ENCODE data around the gene GJD3.

GJD3 gene

DNA sequence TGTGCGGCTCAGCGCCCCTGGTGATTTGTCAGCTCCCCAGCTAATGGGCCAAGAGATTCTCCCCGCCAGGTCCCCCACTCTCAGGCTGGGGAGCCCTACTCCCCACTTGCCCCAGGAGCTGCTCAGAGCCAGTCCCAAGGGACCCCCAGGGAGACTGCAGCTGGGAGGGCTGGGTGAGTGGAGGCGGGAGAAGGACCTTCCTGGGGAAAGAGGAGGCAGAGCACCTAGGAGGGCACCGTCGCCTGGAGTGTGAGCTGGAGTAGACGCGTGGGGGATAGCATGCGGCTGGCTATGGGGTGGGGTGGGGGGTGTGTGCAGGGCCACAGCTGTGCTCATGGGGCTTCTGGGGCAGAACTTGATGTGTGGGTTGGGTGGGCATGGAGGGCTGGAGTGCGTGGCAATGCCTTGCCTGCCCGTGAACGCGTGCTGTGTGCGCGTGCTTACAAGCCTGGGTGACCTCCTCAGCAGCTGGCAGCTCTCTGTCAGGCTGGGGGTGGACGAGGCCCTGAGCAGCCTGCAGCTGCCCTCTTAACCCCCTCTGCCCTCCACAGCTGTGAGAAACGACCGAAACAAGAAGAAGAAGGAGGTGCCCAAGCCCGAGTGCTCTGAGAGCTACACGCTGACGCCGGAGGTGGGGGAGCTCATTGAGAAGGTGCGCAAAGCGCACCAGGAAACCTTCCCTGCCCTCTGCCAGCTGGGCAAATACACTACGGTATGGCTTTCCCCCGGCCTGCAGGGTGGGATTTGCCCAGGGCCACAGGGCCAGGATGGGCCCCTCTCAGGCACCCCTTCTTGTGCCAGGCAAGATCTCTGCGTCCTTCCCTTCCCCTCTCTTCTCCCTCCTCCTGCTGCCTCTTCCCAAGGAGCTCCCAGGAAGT lies 12.9 kb downstream of the GJD3 start:
- peak; percentile 48 to 68 for DNase-seq

DNA sequence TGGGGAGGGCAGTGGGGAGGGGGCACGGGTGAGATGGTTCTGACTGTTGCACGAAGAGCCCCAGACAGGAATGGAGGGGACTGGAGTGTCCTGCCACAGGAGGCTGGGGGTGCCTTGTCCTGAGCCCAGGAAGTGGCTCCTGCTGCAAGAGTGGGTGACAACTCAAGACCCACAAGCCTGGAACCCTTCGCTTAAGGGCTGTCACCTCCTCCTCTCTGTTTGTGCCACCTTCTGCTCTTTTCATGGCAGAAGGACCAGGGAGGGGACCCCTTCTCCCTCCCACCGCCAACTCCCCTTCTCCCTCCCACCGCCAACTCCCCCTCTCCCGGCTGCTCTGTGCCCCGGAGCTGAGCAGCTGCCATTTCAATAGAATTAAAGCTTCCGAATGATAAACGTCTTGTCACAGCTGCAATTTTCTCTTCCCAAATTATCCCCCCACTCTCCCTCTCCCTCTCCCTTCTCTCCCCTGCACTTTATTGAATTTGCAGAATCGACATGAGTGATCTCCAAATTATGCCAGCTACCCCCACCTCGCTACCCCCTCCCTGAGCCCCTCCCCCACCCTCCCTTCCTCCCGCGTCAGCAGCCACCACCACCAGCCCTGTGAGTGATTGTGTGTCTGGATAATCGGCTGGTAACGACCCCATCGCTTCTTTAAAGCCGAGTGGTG lies 13.7 kb downstream of the GJD3 start:
- no peak for DNase-seq

DNA sequence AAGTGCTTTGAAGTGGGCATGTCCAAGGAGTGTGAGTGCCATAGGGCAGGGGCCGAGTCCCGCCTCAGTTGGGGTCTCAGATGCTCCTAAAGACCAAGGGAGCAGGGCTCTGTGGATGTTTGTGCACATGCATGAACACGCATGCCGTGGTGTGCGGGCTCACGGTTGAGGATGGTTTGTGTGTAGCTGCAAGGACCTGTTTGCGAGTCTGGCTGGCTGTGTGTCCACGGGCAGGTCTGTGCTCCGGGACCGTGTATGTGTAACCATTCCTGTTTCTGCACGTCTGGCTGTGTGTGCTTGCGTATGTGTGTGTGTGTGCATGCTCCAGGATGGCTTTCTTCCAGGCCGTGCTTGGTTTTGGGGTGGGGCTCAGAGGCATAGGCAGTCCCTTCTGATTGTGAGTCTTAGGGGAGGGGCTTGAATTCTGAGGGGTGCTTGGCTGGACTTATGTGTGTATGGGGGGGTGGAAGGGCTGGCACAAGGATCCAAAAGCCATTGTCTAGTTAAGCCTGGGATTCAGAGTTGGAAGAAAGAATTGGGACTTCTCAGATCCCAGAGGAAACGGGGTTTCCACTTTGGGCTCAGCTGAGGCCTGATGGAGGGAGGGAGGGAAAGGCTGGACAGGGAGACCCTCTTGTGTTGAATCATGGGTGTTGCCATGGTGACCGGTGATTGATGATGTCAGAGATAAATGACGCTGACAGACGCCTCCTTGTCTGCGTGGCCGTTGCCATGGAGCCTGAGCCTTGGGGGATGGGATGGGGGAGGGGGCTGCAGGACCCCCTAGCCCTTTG lies 14.4 kb downstream of the GJD3 start:
- DNase-seq: no peak

DNA sequence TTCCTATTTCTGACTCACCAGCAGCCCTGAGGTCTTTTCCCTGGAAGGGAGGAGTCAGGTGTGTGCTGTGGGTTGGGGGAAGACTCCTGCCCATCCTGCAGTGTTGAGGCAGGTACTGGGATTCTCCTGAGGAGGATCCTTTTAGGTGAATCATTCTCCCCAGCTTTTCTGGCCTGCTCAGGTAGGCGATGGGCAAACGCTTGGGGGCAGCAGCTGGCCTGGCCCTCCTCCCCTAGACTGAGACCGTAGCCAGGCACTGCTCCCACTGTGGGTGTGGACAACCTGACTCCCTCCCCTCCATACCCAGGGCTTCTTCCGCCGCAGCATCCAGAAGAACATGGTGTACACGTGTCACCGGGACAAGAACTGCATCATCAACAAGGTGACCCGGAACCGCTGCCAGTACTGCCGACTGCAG lies 15.1 kb downstream of the GJD3 start:
- no peak for DNase-seq

DNA sequence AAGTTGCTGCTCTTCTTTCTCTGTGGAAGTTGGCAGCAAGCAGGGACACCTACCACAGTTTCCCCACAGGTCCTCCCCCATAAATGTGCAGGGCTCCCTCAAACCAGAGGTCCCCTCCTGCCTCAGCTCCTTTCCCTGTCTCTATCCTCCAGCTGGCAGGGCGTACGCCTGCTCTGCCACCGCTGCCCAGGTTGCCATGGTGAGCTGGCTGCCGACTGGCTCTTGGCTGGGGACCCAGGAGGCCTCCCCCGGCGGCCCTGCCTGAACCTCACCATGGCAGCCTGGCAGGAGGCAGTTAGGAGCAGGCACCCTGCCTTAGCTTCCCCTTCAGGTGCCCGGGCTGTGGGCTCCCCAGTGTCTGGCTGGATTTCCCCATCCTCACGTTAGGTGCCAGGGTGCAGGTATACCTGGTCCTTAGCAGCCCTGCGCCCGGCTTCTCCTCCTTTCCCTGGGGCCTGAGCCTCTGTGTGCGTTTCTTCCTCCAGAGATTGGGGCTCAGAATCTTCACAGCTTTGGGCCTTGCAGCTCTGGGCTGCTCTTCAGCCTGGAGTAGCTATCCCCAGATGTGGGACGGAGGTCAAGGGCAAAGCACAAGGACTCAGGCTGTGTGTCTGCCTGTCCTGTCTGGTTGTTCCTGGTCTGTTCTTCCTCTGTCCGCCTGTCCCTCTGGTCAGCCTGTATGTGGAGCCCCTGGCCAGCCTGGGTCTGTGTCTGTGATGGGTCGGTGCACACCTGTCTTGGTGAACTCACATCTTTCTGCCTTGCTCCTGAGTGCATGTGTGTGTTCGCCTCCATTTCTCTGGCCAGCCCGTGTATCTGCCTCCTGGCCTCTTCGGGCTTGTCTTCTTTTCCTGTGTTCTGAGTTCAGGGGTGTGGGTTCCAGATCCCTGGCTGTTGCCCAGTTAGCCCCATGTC lies 15.7 kb downstream of the GJD3 start:
- no peak for DNase-seq

DNA sequence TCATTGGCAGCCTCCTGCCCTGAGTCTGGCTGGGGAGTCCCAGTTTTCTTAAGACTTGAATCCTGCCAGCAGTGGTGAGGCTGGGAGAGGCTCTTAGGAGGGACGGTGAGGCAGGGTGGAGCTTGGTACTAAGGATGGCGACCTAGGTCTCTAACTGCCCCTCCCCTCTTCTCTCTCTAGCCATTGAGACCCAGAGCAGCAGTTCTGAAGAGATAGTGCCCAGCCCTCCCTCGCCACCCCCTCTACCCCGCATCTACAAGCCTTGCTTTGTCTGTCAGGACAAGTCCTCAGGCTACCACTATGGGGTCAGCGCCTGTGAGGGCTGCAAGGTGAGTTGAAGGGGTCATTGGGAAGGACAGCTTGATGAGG lies 16.4 kb downstream of the GJD3 start:
- DNase-seq: no peak

DNA sequence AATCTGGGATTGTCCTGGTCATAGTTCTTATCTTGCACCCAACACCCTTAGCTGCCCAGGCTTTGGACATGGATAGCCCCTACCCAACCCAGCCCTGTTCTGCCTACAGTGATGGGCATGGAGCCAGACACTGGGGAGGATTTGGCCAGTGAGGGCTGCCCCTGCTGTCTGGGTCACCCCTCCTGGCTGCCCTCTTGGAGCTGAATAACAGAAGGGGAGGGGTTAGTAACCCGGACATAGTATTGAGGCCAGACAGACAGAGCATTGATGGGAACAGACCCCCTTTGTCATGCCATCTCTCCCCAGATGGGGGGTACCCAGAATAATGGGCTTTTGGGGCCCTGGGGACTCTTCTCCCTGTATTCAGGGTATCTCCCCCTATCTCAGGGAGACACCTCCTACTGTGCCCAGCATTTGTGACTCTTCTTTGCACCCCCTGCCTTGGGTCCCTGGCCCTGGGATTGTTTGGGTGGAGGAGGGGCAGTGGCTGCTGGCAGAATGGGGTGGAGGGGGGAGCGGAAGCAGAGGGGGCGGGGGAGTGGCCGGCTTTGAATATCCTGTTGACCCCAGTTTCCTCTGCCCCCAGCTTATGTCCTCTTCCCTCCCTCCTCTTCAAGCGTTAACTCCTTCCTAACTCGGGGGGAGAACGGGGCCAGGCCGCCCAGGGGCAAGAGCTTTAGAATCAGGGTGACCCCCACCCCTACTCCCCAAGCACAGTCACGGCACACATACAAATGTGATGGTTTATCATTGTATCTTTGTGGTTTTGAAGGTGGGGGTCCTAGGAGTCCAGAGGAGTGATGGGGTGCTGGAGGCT lies 17.0 kb downstream of the GJD3 start:
- no peak for DNase-seq

DNA sequence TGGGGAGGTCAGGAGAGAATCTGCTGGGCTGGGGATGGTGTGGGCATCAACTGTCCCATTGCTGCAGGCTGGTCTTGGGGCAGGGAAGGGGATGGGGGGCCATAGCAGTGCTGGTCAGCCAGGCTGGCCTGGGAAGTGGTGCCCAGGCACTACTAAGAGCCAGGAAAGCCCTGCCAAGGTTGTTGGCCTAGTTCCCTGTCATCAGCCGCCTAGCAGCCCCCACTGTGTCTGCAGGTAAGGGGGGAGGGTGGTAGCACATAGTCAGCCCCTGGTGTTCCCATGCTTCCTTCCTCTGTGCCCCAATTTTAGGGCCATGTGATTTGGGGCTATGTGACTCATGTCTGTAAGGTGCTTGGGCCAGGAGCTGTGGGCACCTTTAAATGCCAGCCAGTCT lies 17.8 kb downstream of the GJD3 start:
- no peak for DNase-seq

DNA sequence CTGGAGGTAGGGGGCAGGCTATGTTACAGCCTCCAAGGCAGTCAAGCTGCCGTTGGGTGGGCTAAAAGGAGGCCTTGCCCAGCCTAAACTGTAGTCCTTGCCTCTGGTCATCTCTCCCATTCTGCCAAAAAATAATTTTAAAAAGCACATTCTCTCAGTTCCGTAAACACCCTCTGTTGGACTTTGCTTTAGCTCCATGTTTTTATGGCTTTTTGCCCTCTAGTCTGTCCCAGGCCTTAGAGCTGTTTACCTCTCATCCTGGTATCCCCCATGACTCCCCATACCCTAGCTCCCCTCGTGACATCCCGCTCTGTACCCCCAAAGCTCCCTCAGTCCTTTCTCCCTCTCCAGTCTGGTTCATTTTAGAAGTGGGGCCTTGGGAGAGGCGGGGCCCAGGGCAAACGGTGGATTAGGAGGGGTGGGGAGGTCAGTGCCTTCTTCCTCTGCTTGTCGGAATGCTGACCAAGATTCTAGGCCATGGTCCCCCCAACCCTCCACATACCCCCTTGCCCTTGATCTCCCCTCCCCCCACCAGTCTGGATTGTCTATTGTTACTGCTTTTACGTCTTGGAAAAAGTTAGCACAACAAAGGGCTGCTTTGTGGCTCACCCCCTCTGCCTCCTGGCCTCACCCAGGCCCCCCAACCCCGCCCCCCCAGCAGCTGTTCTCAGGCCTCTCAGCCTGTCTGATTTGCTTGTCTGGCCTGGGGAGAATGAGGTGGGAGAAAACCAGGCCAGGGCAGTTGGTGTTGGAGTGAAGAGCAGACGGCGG lies 18.4 kb downstream of the GJD3 start:
- no peak for DNase-seq

DNA sequence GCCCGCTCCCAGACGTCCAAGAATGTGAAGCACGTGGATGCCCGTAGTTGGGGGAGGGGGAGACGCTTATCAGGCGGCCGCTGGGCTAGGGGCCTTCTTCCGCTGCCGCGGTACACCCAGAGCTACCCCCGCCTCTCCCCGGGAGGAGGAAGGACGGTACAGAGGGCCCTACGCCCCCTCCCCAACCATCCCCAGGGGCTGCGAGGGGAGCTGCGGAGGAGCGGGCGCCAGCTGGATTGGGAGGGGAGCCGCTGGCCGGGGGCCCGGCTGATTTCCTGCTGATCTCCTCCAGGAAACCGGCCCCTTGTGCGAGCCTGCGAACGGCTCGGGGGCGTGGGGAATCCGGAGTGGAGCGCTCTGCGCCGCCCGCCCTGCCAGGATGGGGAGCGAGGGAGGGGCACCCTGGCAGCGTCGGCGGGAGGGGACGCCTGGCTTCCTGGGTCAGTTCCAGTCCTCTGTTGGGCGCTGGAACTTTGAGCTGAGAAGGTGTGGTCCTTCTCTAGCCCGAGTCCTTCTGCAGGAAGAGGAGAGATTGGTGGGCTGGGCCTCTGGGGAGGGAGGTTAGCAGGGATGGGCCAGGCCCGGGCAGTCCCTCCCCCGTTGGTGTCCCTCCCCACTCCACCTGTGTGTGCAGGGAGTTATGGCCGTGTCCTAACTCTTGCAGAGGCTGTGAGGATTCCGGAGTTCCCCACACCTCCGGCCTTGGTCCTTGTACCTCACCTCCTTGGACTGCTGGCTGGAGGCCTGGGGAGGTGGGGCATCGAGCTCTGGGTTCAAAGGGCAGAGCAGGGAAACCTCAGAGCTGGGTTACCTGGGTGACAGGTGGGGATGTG lies 19.2 kb downstream of the GJD3 start:
- no peak for DNase-seq

DNA sequence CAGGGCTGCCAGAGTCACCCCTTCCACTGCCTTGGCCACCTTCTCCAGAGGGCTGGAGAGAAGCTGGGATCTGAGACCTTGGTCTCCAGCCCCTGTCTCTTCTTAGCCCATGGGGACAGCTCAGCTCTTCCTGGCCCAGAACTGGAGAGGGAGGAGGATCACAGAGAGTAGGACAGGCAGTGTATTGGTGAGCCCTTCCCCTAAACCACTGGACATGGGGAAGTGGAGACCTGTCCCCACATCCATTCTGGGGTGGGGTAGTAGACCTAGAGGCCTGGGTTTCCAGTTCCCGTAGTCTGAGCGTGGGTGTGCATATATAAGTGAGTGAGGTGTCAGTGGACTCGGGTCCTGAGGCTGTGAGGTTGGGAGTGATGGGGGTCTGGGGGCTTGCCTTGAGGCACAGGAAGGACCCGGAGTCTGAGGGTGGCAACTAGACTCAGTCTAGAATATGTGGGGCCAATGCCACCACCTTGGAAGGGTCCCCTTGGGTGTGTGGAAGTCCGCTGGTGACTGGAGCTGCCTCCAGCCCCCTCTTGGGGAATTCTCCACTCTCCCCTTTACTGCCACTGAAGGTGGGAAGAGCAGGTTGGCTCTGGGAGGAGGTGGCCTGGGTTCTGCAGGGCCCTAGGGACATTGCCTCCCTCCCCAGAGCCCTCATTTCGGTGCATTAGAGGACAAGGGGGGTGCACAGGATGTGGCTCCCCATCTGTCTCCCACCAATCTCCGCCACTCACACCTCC lies 19.9 kb downstream of the GJD3 start:
- DNase-seq: no peak

DNA sequence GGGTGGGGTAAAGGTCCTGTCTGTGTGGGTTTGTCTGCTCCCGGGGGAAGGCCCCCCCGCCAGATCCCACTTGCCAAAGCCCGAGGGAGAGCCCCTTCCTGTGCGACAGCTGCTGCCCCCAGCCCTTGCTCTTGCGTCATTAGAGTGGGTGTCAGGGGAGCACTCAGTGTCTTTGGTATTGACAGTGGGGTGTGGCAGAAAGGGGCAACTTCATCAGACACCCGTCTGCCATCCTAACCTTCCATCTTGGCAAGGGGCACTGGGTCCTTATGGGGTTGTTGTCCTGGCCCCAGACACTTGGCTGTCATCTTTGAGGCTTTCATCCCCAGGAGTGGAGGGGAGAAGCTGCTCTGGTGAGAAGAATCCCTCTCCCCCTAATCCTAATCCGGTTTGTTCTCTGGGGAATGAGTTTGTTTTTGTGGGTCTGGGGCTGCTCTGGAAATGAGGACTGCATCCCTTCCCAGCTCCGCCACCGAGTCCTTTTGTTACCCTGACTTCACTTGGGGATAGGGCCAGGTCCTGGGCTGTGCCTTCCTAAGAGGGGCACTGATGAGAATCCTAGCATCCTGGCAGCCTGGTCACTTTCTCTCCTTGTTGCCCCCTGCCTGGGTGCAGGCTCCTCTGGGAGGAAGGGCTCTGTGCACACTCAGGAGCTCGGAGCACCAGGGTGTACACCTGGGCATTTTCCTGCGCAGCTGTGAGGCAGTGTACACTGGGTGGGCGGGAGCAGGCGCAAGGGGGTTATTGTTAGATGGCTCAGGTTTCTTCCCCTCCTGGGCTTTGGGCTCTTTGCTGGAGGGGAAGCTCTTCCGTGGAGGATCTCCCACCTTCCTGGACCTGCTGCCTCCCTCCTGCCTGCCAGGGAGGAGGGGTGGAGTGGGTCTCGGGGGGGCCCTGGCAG lies 21.1 kb downstream of the GJD3 start:
- no peak for DNase-seq

DNA sequence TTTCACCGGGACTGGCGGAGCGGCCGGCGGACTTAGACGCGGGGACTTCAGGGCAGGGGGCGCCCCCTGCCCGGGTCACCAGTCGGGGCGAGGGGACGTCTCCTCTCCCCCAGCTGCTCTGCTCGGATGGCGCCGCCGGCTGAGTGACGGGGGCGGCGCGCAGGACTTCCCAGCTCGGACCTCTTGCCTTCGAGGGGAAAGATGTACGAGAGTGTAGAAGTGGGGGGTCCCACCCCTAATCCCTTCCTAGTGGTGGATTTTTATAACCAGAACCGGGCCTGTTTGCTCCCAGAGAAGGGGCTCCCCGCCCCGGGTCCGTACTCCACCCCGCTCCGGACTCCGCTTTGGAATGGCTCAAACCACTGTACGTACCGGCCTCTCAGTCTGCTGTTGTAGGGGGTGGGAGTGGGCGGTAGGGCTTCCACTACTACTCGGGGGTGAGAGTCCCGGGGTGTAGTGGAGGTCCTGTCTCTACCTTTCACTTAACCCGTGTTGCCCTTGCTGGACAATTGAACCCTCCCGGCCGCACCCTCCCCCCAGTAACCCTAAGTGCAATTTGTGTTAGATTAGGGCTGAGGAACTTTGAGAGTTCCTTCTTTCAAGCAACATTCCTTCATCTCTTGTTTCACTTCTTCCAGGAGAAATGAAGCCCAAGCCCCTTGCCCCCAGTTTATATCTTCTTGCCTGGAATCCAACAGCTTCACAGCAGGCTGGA lies 21.9 kb downstream of the GJD3 start:
- no peak for DNase-seq

DNA sequence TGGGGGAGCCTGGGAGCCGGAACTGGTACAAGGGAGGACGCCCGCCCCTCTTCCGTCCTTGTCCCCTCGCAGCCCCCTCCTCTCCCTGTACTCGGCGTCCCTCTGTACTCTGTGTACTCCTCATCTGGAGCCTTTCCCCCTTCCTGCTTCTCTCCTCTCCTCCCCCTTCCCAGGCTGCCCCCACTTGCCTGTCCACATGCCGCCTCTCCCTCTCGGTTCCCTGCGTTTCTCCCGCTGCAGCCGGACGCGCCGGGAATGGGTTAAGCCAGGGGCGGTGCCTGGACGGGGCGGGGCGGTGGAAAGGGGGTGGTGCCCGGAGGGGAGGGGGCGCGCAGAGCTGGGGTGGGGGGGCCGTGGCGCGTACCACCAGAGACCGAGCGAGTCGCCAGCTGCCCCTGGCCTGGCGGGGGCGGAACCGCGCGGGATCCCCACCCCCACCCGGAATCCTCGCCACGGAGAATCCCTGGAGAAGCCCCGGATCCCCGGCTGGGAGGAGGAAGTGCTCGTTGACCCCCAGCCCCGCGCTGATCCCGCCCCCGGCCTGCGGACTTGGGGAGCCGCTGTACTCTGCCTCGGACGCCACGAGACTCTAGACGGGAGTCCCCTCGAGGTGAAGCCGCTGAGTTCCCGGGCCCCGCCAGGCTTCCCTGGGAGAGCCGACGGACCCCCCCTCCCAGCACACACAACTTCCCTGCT lies 22.6 kb downstream of the GJD3 start:
- DNase-seq: no peak

DNA sequence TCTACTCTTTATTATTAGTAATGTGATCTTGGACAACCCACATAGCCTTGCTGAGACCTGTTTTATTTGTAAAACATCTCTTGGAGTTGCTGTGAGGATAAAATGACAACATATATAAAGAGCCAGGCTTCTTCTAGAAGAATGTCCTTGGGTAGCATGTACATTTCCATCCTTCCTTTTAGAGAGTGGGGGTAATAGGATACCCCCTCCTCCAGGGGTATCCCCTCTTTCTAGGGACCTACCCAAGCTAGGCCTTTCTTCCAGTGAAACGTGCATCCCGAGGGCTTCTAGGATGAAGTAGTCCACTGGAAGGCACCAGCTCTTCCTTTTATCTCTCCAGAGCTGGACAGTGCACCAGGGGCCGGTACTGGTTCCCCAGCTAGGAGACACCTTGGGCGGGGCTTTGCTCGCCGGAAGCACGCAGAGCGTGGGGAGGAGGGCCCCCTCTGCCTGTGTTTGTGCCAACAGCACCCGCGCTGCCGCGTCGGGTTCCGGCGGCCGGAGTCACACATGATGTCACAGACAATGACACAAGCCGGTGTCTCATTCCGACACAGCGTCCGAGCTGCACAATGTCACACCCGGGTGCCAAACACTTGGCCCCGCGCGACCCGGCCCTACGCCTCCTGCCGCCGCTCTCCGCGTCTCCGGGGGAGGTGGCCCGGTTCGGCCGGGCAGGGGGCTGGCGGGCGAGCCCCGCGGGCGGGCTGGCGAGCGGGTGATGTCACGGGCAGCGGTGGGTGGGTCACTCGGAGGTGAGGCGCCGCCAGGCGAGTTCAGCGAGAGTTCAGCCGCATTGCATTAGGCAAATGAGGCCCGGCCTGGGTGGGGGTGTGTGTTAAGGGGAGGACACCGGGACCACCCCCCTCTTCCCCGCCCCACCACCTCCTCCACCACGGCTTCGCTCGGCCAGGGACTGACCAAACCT lies 23.4 kb downstream of the GJD3 start:
- DNase-seq: peak; percentile 71 to 83

DNA sequence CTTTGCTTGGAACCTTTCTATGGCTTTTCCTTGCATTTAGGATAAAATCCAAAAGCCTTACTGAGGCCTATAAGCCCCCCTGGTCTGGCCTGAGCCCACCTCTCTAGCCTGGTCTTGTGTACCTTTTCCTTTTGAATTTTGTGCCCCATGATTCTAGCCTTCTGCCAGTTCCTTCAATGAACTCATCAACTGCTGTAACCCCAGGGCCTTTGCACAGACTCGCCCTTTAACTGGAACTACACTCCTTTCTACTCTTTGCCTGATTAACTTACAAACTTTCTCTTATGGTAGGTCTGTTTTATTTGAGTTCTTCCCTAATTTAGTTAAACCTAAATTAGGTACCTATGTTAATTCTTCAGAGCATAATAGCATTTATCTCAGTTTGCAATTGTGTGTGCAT lies 24.2 kb downstream of the GJD3 start:
- DNase-seq: no peak

Measured in SHP77 (cell line).